Body of pancreas (tissue), 4 donors: ENCODE results near the gene MYO5B.

Experiments
- POLR2A ChIP-seq, 3 donors: fragments of 450-650 bp; IDR thresholded peaks; one replicate each; pipeline ENCODE4 v1.6.1; 2016; ENCODE audit warnings: antibody characterized with exemption in 3 of 3, mild to moderate bottlenecking in 2 of 3
- TF ChIP-seq, protein P1 (sequence below), 7 experiments: fragments of 450-650 bp in 4 of 7; fragments of 200-600 bp in 3 of 7; sonication (generic) in 3 of 7; IDR thresholded peaks; one replicate each; pipeline ENCODE4 v1.5.1; 2016 to 2019; ENCODE audit warnings: antibody characterized with exemption in 7 of 7

DNA sequence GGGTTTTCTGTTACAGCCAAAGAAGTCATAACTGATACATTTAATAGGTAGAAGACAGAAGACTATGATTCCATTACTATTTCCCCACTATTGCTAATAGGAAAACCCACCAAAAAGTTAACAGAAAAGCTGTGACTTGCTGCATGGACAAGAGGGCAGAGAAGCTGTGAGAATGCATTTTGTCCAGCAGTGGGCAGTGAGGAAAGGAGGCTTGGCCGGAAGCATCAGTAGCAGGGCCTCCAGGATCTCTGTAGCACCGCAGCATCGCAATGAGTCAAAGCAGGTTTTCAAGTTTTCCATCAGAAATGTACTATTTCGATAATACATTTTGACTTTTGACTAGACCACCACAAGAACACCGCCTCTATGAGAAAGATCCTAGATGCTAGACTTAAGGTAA lies 24.9 kb downstream of the MYO5B start:
- TF ChIP-seq, protein P1, sequence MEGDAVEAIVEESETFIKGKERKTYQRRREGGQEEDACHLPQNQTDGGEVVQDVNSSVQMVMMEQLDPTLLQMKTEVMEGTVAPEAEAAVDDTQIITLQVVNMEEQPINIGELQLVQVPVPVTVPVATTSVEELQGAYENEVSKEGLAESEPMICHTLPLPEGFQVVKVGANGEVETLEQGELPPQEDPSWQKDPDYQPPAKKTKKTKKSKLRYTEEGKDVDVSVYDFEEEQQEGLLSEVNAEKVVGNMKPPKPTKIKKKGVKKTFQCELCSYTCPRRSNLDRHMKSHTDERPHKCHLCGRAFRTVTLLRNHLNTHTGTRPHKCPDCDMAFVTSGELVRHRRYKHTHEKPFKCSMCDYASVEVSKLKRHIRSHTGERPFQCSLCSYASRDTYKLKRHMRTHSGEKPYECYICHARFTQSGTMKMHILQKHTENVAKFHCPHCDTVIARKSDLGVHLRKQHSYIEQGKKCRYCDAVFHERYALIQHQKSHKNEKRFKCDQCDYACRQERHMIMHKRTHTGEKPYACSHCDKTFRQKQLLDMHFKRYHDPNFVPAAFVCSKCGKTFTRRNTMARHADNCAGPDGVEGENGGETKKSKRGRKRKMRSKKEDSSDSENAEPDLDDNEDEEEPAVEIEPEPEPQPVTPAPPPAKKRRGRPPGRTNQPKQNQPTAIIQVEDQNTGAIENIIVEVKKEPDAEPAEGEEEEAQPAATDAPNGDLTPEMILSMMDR (IDR thresholded peaks at IDR 0.05): no peak
- no peak for TF ChIP-seq POLR2A (IDR thresholded peaks at IDR 0.05)
